H9 (cell line): ENCODE results near the gene TRIM44. TPM values are rescaled to one million over a fixed set of nuclear protein-coding genes. Genes with fewer than 3 reads are reported as not detected.
A peak's percentile ranks its signal among the peaks of the same experiment; 100 is the strongest.

Experiments
- DNase-seq: peaks from one replicate; pipeline ENCODE4 v3.0.0-alpha.2; 2017
- H2AFZ ChIP-seq: one replicate; pipeline ENCODE4 v1.6.1; 2013; ENCODE audit warnings: mild to moderate bottlenecking, low read length, control low read depth, moderate library complexity
- H2AK5ac ChIP-seq: 2 replicates; pipeline ENCODE4 v1.6.1; 2013; ENCODE audit warnings: low read length, control low read depth, mixed read lengths; ENCODE audit not compliant: insufficient read length
- H2BK120ac ChIP-seq: one replicate; pipeline ENCODE4 v1.6.1; 2013; ENCODE audit warnings: low read depth, mild to moderate bottlenecking, low read length, control low read depth, inconsistent platforms; ENCODE audit not compliant: poor library complexity, severe bottlenecking
- H2BK12ac ChIP-seq: 2 replicates; pipeline ENCODE4 v1.6.1; 2013; ENCODE audit warnings: low read length, control low read depth, mixed read lengths, low read depth; ENCODE audit not compliant: insufficient read length
- H2BK15ac ChIP-seq: 2 replicates; pipeline ENCODE4 v1.6.1; 2013; ENCODE audit warnings: low read depth, low read length, control low read depth
- H2BK20ac ChIP-seq: one replicate; pipeline ENCODE4 v1.6.1; 2013; ENCODE audit warnings: low read depth, mild to moderate bottlenecking, low read length, control low read depth, inconsistent platforms; ENCODE audit not compliant: poor library complexity, severe bottlenecking
- H2BK5ac ChIP-seq: 2 replicates; pipeline ENCODE4 v1.6.1; 2013; ENCODE audit warnings: low read length, control low read depth, mixed read lengths; ENCODE audit not compliant: insufficient read length
- H3K14ac ChIP-seq: 2 replicates; pipeline ENCODE4 v1.6.1; 2013; ENCODE audit warnings: low read length, control low read depth; ENCODE audit not compliant: insufficient read depth
- H3K18ac ChIP-seq: 2 replicates; pipeline ENCODE4 v1.6.1; 2013; ENCODE audit warnings: low read depth, mild to moderate bottlenecking, mixed read lengths, low read length, control low read depth; ENCODE audit not compliant: insufficient read length
- H3K23ac ChIP-seq: 2 replicates; pipeline ENCODE4 v1.6.1; 2013; ENCODE audit warnings: low read length, control low read depth, mixed read lengths, low read depth; ENCODE audit not compliant: insufficient read length
- H3K23me2 ChIP-seq: 2 replicates; pipeline ENCODE4 v1.6.1; 2013; ENCODE audit warnings: low read depth, mild to moderate bottlenecking, mixed read lengths, low read length, control low read depth; ENCODE audit not compliant: insufficient read length, poor library complexity, severe bottlenecking
- H3K27ac ChIP-seq: 2 replicates; pipeline ENCODE4 v1.5.1; 2013; ENCODE audit warnings: low read length, control low read depth, mixed read lengths, low read depth; ENCODE audit not compliant: insufficient read length
- H3K27me3 ChIP-seq: 2 replicates; pipeline ENCODE4 v1.6.1; 2013; ENCODE audit warnings: low read length, control low read depth, inconsistent platforms; ENCODE audit not compliant: insufficient read depth
- H3K4ac ChIP-seq: 2 replicates; pipeline ENCODE4 v1.6.1; 2013; ENCODE audit warnings: low read depth, mild to moderate bottlenecking, control low read depth, inconsistent platforms, low read length, moderate library complexity
- H3K4me1 ChIP-seq: 2 replicates; pipeline ENCODE4 v1.6.1; 2013; ENCODE audit warnings: low read length, control low read depth, inconsistent platforms; ENCODE audit not compliant: insufficient read depth
- H3K4me2 ChIP-seq: 2 replicates; pipeline ENCODE4 v1.6.1; 2013; ENCODE audit warnings: low read length, control low read depth, mixed read lengths; ENCODE audit not compliant: insufficient read length, insufficient read depth
- H3K56ac ChIP-seq: 2 replicates; pipeline ENCODE4 v1.6.1; 2013; ENCODE audit warnings: low read depth, mild to moderate bottlenecking, mixed read lengths, low read length, control low read depth; ENCODE audit not compliant: insufficient read length
- H3K79me1 ChIP-seq: 2 replicates; pipeline ENCODE4 v1.6.1; 2013; ENCODE audit warnings: low read depth, mild to moderate bottlenecking, moderate library complexity, low read length, control low read depth, inconsistent platforms; ENCODE audit not compliant: insufficient read depth, poor library complexity, severe bottlenecking
- H3K79me2 ChIP-seq: 2 replicates; pipeline ENCODE4 v1.6.1; 2013; ENCODE audit warnings: low read length, control low read depth, inconsistent platforms; ENCODE audit not compliant: insufficient read depth
- H3K9ac ChIP-seq: 2 replicates; pipeline ENCODE4 v1.6.1; 2013; ENCODE audit warnings: low read length, control low read depth, mixed read lengths; ENCODE audit not compliant: insufficient read length; ENCODE audit errors: extremely low read depth
- H3K9me3 ChIP-seq: one replicate; pipeline ENCODE4 v1.6.1; 2013; ENCODE audit warnings: low read depth, low read length, inconsistent platforms; ENCODE audit not compliant: control insufficient read depth
- H3T11ph ChIP-seq: one replicate; pipeline ENCODE4 v1.6.1; 2013; ENCODE audit warnings: mild to moderate bottlenecking, low read length, control low read depth, inconsistent platforms
- H4K20me1 ChIP-seq: one replicate; pipeline ENCODE4 v1.6.1; 2013; ENCODE audit not compliant: control insufficient read depth, insufficient read length, insufficient read depth
- H4K5ac ChIP-seq: 2 replicates; pipeline ENCODE4 v1.6.1; 2013; ENCODE audit warnings: low read depth, mild to moderate bottlenecking, mixed read lengths, low read length, control low read depth; ENCODE audit not compliant: insufficient read length
- H4K8ac ChIP-seq: replicated peaks from 2 replicates; pipeline ENCODE4 v1.6.1; 2013; ENCODE audit warnings: low read length, control low read depth, mixed read lengths, low read depth; ENCODE audit not compliant: insufficient read length
- H4K91ac ChIP-seq: 2 replicates; pipeline ENCODE4 v1.6.1; 2013; ENCODE audit warnings: low read depth, mild to moderate bottlenecking, moderate library complexity, mixed read lengths, low read length, control low read depth; ENCODE audit not compliant: insufficient read length
- H3K27ac Mint-ChIP-seq, 3 experiments: 2 replicates in 2 of 3; 3 replicates in 1 of 3; pipeline ENCODE4 v1.8.0; 2020 to 2021; ENCODE audit warnings: mixed read lengths in 3 of 3, mild to moderate bottlenecking in 1 of 3, moderate library complexity in 1 of 3
- H3K27me3 Mint-ChIP-seq: 2 replicates; pipeline ENCODE4 v1.8.0; 2021; ENCODE audit warnings: low read depth, mild to moderate bottlenecking, moderate library complexity, mixed read lengths
- H3K36me3 Mint-ChIP-seq, 3 experiments: 2 replicates in 2 of 3; 3 replicates in 1 of 3; pipeline ENCODE4 v1.8.0; 2020 to 2021; ENCODE audit warnings: low read depth in 3 of 3, mixed read lengths in 3 of 3; ENCODE audit not compliant: insufficient read depth in 1 of 3
- H3K4me1 Mint-ChIP-seq, 2 experiments: 2 replicates each; pipeline ENCODE4 v1.8.0; 2020; ENCODE audit warnings: mixed read lengths in 2 of 2
- H3K4me3 Mint-ChIP-seq, 2 experiments: 2 replicates in 1 of 2; 3 replicates in 1 of 2; pipeline ENCODE4 v1.8.0; 2020 to 2021; ENCODE audit warnings: mild to moderate bottlenecking in 2 of 2, mixed read lengths in 2 of 2, moderate library complexity in 1 of 2
- H3K9me3 Mint-ChIP-seq, 2 experiments: 2 replicates in 1 of 2; 3 replicates in 1 of 2; pipeline ENCODE4 v1.8.0; 2020; ENCODE audit warnings: mild to moderate bottlenecking in 2 of 2, mixed read lengths in 2 of 2, moderate library complexity in 1 of 2
- CTCF ChIP-seq: fragments of 200-600 bp; sonication (generic); conservative IDR thresholded peaks from 3 replicates; pipeline ENCODE4 v1.8.0; 2021; ENCODE audit warnings: antibody characterized with exemption, mild to moderate bottlenecking
- WGBS: extraction: QIAGEN DNeasy Blood & Tissue Kit; methylation state at CpG from one replicate; pipeline ENCODE4 v1.1.7; 2013; ENCODE audit warnings: missing lambda C conversion rate, low lambda C conversion rate, mixed read lengths; ENCODE audit not compliant: insufficient read length; ENCODE audit errors: extremely low coverage; 5-methylcytosine and 5-hydroxymethylcytosine counted together
- total RNA-seq: library from RNA; stranded (reverse); gene quantifications from 2 replicates; pipeline ENCODE4 v1.2.1, GENCODE V29; 2021

TRIM44 gene
- total RNA-seq, 1 experiment from 2014 or later: 37.7 TPM

GRCh38 chr11:35717043-35717442, 54.5 kb downstream of the TRIM44 start:
- H3K4me3 Mint-ChIP-seq: no peak overlapping the region
- peak; percentile 29 for DNase-seq
- no peaks in the 10 kb centered on the region for H3K79me2 ChIP-seq

More at GRCh38 chr11:35717043-35717442, 54.5 kb downstream of the TRIM44 start:
- H2BK15ac ChIP-seq: no peak overlapping the region
- no peak overlapping the region for H4K5ac ChIP-seq
- no peak overlapping the region for H4K91ac ChIP-seq
- H3K36me3 Mint-ChIP-seq: no peaks in the 10 kb centered on the region
- no peak overlapping the region for H3K18ac ChIP-seq
- WGBS: no CpG with 5 or more reads among the region's 2 CpGs
- H4K20me1 ChIP-seq: no peaks in the 10 kb centered on the region
- H3K14ac ChIP-seq: no peak overlapping the region
- no peaks in the 10 kb centered on the region for H3K9me3 ChIP-seq
- H2BK12ac ChIP-seq: no peak overlapping the region
- H3K4me1 ChIP-seq: peaks cover 2% of the 10 kb centered on the region; the same call in 1 of the 2 replicates
- H3K23ac ChIP-seq: no peak overlapping the region
- no peak overlapping the region for H2BK5ac ChIP-seq
- H2AK5ac ChIP-seq: no peak overlapping the region
- no peak overlapping the region for H3T11ph ChIP-seq
- no peak overlapping the region for H4K8ac ChIP-seq
- H3K27ac ChIP-seq: no peak overlapping the region
- no peak overlapping the region for H2BK120ac ChIP-seq
- no peaks in the 10 kb centered on the region for H3K23me2 ChIP-seq
- no peak overlapping the region for H2BK20ac ChIP-seq
- no peaks in the 10 kb centered on the region for H3K9me3 Mint-ChIP-seq
- no peak overlapping the region for H3K9ac ChIP-seq
- H3K4me2 ChIP-seq: no peak overlapping the region
- H3K4ac ChIP-seq: no peak overlapping the region
- peak; percentile 66 for TF ChIP-seq CTCF
- H3K79me1 ChIP-seq: no peaks in the 10 kb centered on the region
- no peaks in the 10 kb centered on the region for H3K27me3 Mint-ChIP-seq
- no peak overlapping the region for H3K27ac Mint-ChIP-seq
- peaks cover 10 to 14% of the 10 kb centered on the region in 2 experiments; a peak in 3 of 4 replicates for H3K4me1 Mint-ChIP-seq
- no peak overlapping the region for H2AFZ ChIP-seq
- no peaks in the 10 kb centered on the region for H3K27me3 ChIP-seq
- no peak overlapping the region for H3K56ac ChIP-seq
